HCT116 (cell line): ENCODE results near the gene WDR64. TPM values are rescaled to one million over a fixed set of nuclear protein-coding genes. Genes with fewer than 3 reads are reported as not detected.

Experiments used
- ATAC-seq: fragments of 200-7000 bp; cut with Tn5 transposase; 2 replicates; pipeline ENCODE4 v1.9.1; 2020; ENCODE audit warnings: mild to moderate bottlenecking, moderate library complexity
- BruUV-seq: library from RNA; stranded (reverse); fragments of 400-500 nt; replicated peaks from 2 replicates; lab custom pipeline; 2021; lab: Mats Ljungman, UMichigan
- CTCF ChIA-PET: fragments of 300-600 bp; sonication (Branson Sonifier 250); formaldehyde crosslinking; loops from one replicate; lab custom pipeline; 2021; ENCODE audit warnings: antibody characterized with exemption; lab: Charles Lee
- POLR2A ChIA-PET: fragments of 300-600, 350-600 bp; sonication (Branson Sonifier 250); formaldehyde crosslinking; loops from one replicate; lab custom pipeline; 2021; ENCODE audit warnings: antibody characterized with exemption; lab: Charles Lee
- RAD21 ChIA-PET, 2 experiments: fragments of 300-600 bp; sonication (Branson Sonifier 250); formaldehyde crosslinking; loops; one replicate each; lab custom pipeline; 2023; ENCODE audit warnings: low total read pairs in 2 of 2; ENCODE audit not compliant: uncharacterized antibody in 2 of 2, unreplicated experiment in 2 of 2, low non-redundant PET in 1 of 2; lab: Charles Lee
- DNase-seq: peaks from one replicate; pipeline ENCODE4 v3.0.0-alpha.2; 2010; ENCODE audit warnings: low read depth, low spot score
- H2AFZ ChIP-seq: fragments of 200-600 bp; shearing (Covaris generic), sonication (generic); 2 replicates; pipeline ENCODE4 v1.6.1; 2017; ENCODE audit warnings: low read depth, mixed run types, mixed read lengths, antibody characterized with exemption, low read length; ENCODE audit not compliant: poor library complexity, severe bottlenecking
- H3K27ac ChIP-seq: 2 replicates; pipeline ENCODE4 v1.5.1; 2012; ENCODE audit warnings: low read depth, low read length
- H3K27me3 ChIP-seq: fragments of 200-600 bp; sonication (generic); 2 replicates; pipeline ENCODE4 v1.6.1; 2016; ENCODE audit warnings: mixed run types, low read length, mixed read lengths; ENCODE audit not compliant: insufficient read depth
- H3K36me3 ChIP-seq, 2 experiments: fragments of 200-500 bp in 1 of 2; fragments of 200-600 bp in 1 of 2; sonication (Bioruptor generic) in 1 of 2; sonication (generic) in 1 of 2; 2 replicates each; pipeline versions ENCODE4 v1.5.1 to v1.6.1; 2014 to 2016; ENCODE audit warnings: low read length in 2 of 2, inconsistent platforms in 1 of 2, mixed read lengths in 1 of 2, mixed run types in 1 of 2; ENCODE audit not compliant: insufficient read depth in 2 of 2, control insufficient read depth in 1 of 2
- H3K4me1 ChIP-seq, 2 experiments: fragments of 200-600 bp in 1 of 2; sonication (generic) in 1 of 2; 2 replicates each; pipeline versions ENCODE4 v1.5.1 to v1.6.1; 2012 to 2017; ENCODE audit warnings: low read length in 2 of 2, inconsistent platforms in 1 of 2, mild to moderate bottlenecking in 1 of 2, mixed read lengths in 1 of 2, mixed run types in 1 of 2, moderate library complexity in 1 of 2; ENCODE audit not compliant: insufficient read depth in 2 of 2, control insufficient read depth in 1 of 2
- H3K4me2 ChIP-seq: fragments of 200-600 bp; sonication (generic); 2 replicates; pipeline ENCODE4 v1.6.1; 2017; ENCODE audit warnings: mixed run types, low read length, mixed read lengths
- H3K4me3 ChIP-seq, 2 experiments: fragments of 200-600 bp in 1 of 2; sonication (generic) in 1 of 2; replicated peaks in 1 of 2; 2 replicates each; pipeline ENCODE4 v1.5.1; 2011 to 2016; ENCODE audit warnings: low read length in 2 of 2, control low read depth in 1 of 2, low read depth in 1 of 2, mild to moderate bottlenecking in 1 of 2, mixed read lengths in 1 of 2, mixed run types in 1 of 2
- H3K79me2 ChIP-seq: fragments of 200-600 bp; sonication (generic); 2 replicates; pipeline ENCODE4 v1.6.1; 2017; ENCODE audit warnings: mild to moderate bottlenecking, mixed run types, low read length, moderate library complexity, mixed read lengths; ENCODE audit not compliant: insufficient read depth
- H3K9ac ChIP-seq: fragments of 200-600 bp; sonication (generic); 2 replicates; pipeline ENCODE4 v1.6.1; 2016; ENCODE audit warnings: low read length, mixed read lengths
- H3K9me2 ChIP-seq: fragments of 200-600 bp; sonication (generic), shearing (Covaris generic); 2 replicates; pipeline ENCODE4 v1.6.1; 2017; ENCODE audit warnings: mixed run types, mild to moderate bottlenecking, moderate library complexity; ENCODE audit not compliant: insufficient read depth
- H3K9me3 ChIP-seq, 2 experiments: fragments of 200-500 bp in 1 of 2; fragments of 200-600 bp in 1 of 2; sonication (Bioruptor generic) in 1 of 2; sonication (generic) in 1 of 2; 2 replicates each; pipeline ENCODE4 v1.6.1; 2014 to 2017; ENCODE audit warnings: low read length in 2 of 2, mixed read lengths in 2 of 2, inconsistent platforms in 1 of 2, low read depth in 1 of 2, mild to moderate bottlenecking in 1 of 2, mixed run types in 1 of 2, moderate library complexity in 1 of 2; ENCODE audit not compliant: control insufficient read depth in 1 of 2, insufficient read depth in 1 of 2
- H4K20me1 ChIP-seq: fragments of 200-600 bp; sonication (generic), shearing (Covaris generic); 2 replicates; pipeline ENCODE4 v1.6.1; 2017; ENCODE audit warnings: mixed run types, mild to moderate bottlenecking, moderate library complexity; ENCODE audit not compliant: insufficient read depth
- ATF3 ChIP-seq: IDR thresholded peaks from 2 replicates; pipeline ENCODE4 v1.6.1; 2012
- CBX3 ChIP-seq: IDR thresholded peaks from 2 replicates; pipeline ENCODE4 v1.6.1; 2012; ENCODE audit warnings: low read depth
- CTCF ChIP-seq, 3 experiments: fragments of 200-600 bp in 1 of 3; sonication (generic) in 1 of 3; IDR thresholded peaks in 2 of 3; conservative IDR thresholded peaks in 1 of 3; 2 replicates each; pipeline ENCODE4 v1.5.1; 2012 to 2017; ENCODE audit warnings: low read depth in 2 of 3, low read length in 2 of 3, antibody characterized with exemption in 1 of 3, borderline replicate concordance in 1 of 3, control low read depth in 1 of 3, mild to moderate bottlenecking in 1 of 3, mixed read lengths in 1 of 3, mixed run types in 1 of 3, moderate library complexity in 1 of 3; ENCODE audit not compliant: insufficient read depth in 1 of 3
- EGR1 ChIP-seq: IDR thresholded peaks from 2 replicates; pipeline ENCODE4 v1.6.1; 2012; ENCODE audit warnings: low read depth
- EZH2phosphoT487 ChIP-seq: fragments of 200-600 bp; IDR thresholded peaks from 2 replicates; pipeline ENCODE4 v1.6.1; 2018; ENCODE audit warnings: antibody characterized with exemption, borderline replicate concordance
- FOSL1 ChIP-seq: IDR thresholded peaks from 2 replicates; pipeline ENCODE4 v1.6.1; 2012; ENCODE audit warnings: low read depth
- JUND ChIP-seq: IDR thresholded peaks from 2 replicates; pipeline ENCODE4 v1.6.1; 2012
- MAX ChIP-seq: IDR thresholded peaks from 2 replicates; pipeline ENCODE4 v1.6.1; 2012
- POLR2A ChIP-seq: IDR thresholded peaks from 2 replicates; pipeline ENCODE4 v1.7.0; 2011; ENCODE audit warnings: borderline replicate concordance; ENCODE audit not compliant: insufficient read depth, insufficient read length; ENCODE audit errors: extremely low read depth
- SIN3A ChIP-seq: IDR thresholded peaks from 2 replicates; pipeline ENCODE4 v1.6.1; 2012; ENCODE audit warnings: low read depth
- SP1 ChIP-seq: IDR thresholded peaks from 2 replicates; pipeline ENCODE4 v1.6.1; 2012; ENCODE audit warnings: low read depth
- SRF ChIP-seq: IDR thresholded peaks from 2 replicates; pipeline ENCODE4 v1.6.1; 2012; ENCODE audit warnings: low read depth
- TCF7L2 ChIP-seq: IDR thresholded peaks from 2 replicates; pipeline ENCODE4 v1.7.0; 2011; ENCODE audit warnings: borderline replicate concordance, inconsistent platforms; ENCODE audit not compliant: insufficient read depth, insufficient read length; ENCODE audit errors: extremely low read depth
- ZBTB33 ChIP-seq: IDR thresholded peaks from 2 replicates; pipeline ENCODE4 v1.6.1; 2011; ENCODE audit warnings: mild to moderate bottlenecking, low read length, moderate library complexity; ENCODE audit not compliant: insufficient replicate concordance; ENCODE audit errors: extremely low read depth
- ZFX ChIP-seq: fragments of 450-650 bp; IDR thresholded peaks from 2 replicates; pipeline ENCODE4 v1.6.1; 2017
- ZNF274 ChIP-seq: fragments of 200-500 bp; sonication (Bioruptor generic); IDR thresholded peaks from 2 replicates; pipeline ENCODE4 v1.6.1; 2014; ENCODE audit warnings: mild to moderate bottlenecking, low read depth, low read length, inconsistent platforms
- intact Hi-C: fragments of 100-400 bp; cut with micrococcal nuclease; formaldehyde crosslinking; loops from 2 replicates; pipeline ENCODE4 v1.10.0; 2022
- total RNA-seq: library from RNA; stranded (reverse); gene quantifications from one replicate; pipeline ENCODE4 v1.2.1, GENCODE V29; 2021; ENCODE audit not compliant: unreplicated experiment

Gene WDR64
- total RNA-seq, 1 experiment from 2014 or later, result not detected

- H3K27me3 ChIP-seq, result no peaks in the 10 kb centered on the region
- no peak overlapping the region for H3K4me3 ChIP-seq
- H3K9ac ChIP-seq, result no peak overlapping the region
- no peaks in the 10 kb centered on the region for H3K36me3 ChIP-seq
- no peak overlapping the region for H3K27ac ChIP-seq
- no peaks in the 10 kb centered on the region for H3K9me3 ChIP-seq
- no peak overlapping the region for H2AFZ ChIP-seq
- BruUV-seq, result no TSS peak
- ChIA-PET POLR2A (no interaction called here), CTCF (no interaction called here), RAD21 (no interaction called here)
- H4K20me1 ChIP-seq, result no peaks in the 10 kb centered on the region; the same call in 1 of the 2 replicates
- ATAC-seq (no peak), DNase-seq (no peak)
- no peak overlapping the region for H3K4me2 ChIP-seq
- no peaks in the 10 kb centered on the region for H3K79me2 ChIP-seq
- H3K4me1 ChIP-seq, result peaks cover 0 to 9% of the 10 kb centered on the region in 2 experiments; a peak in 1 of 4 replicates
- intact Hi-C loops, result no loop called here
- TF ChIP-seq JUND, result no peak
- TF ChIP-seq EZH2phosphoT487, result no peak
- TF ChIP-seq SRF, result no peak
- TF ChIP-seq SP1, result no peak
- no peak for TF ChIP-seq TCF7L2
- TF ChIP-seq SIN3A, result no peak
- TF ChIP-seq FOSL1, result no peak
- TF ChIP-seq CTCF (IDR thresholded peaks at IDR 0.05 in 2 of 3, conservative IDR thresholded peaks at IDR 0.05 in 1 of 3; ENCODE audit: borderline replicate concordance in 1 of 3, insufficient read depth in 1 of 3, low read depth in 2 of 3, low read length in 2 of 3), result no peak
- no peak for TF ChIP-seq MAX
- TF ChIP-seq CBX3, result no peak
- no peak for TF ChIP-seq ZBTB33
- no peak for TF ChIP-seq ZFX
- no peak for TF ChIP-seq EGR1
- TF ChIP-seq POLR2A, result no peak
- no peak for TF ChIP-seq ATF3
- no peak for TF ChIP-seq ZNF274
- TF ChIP-seq, all 23 proteins: peak for 0
- H3K9me2 ChIP-seq, result no peaks in the 10 kb centered on the region
These were observed 48.3 kb upstream of the WDR64 start for GRCh38 chr1:241603731-241604245.
